GM21360 (cell line): ENCODE data around the gene CCNL2.
"Not testable (repeated sequence)": the region's sequence is repeated elsewhere in the genome, so short reads cannot be mapped to it uniquely, and the experiment has no call there.

Source experiments
- ATAC-seq: cut with Tn5 transposase; IDR thresholded peaks from one replicate; pipeline ENCODE4 v1.9.1; 2021; ENCODE audit warnings: mild to moderate bottlenecking, moderate library complexity; ENCODE audit not compliant: unreplicated experiment

Gene CCNL2

GRCh38 chr1:1399187-1399871, at the start of gene CCNL2:
CCNL2 (minus strand) TSS chr1:1399335; CDS start chr1:1399306, 29 bp downstream.
- ATAC-seq, result peak; percentile 94

GRCh38 chr1:1446631-1447030, 47.5 kb upstream of the CCNL2 start:
- not testable (repeated sequence) for ATAC-seq

- no peak for ATAC-seq
These were observed 43.1 kb upstream of the CCNL2 start for GRCh38 chr1:1442069-1442770.

- peak; percentile 54 for ATAC-seq
These were observed 42.1 kb upstream of the CCNL2 start for GRCh38 chr1:1441002-1441888.

GRCh38 chr1:1440262-1441001, 41.3 kb upstream of the CCNL2 start:
- no peak for ATAC-seq

- no peak for ATAC-seq
These were observed 40.6 kb upstream of the CCNL2 start for GRCh38 chr1:1439546-1440261.

- ATAC-seq, result no peak
These were observed 39.6 kb upstream of the CCNL2 start for GRCh38 chr1:1438531-1439381.

- ATAC-seq, result no peak
These were observed 38.8 kb upstream of the CCNL2 start for GRCh38 chr1:1437904-1438376.

- no peak for ATAC-seq
These were observed 38.1 kb upstream of the CCNL2 start for GRCh38 chr1:1437033-1437903.

GRCh38 chr1:1436630-1437032, 37.5 kb upstream of the CCNL2 start:
- no peak for ATAC-seq

- ATAC-seq, result no peak
These were observed 36.9 kb upstream of the CCNL2 start for GRCh38 chr1:1435911-1436629.

- ATAC-seq, result no peak
These were observed 36.2 kb upstream of the CCNL2 start, which contains the start of gene VWA1 for GRCh38 chr1:1435106-1435903. VWA1 (plus strand) TSS chr1:1435690; CDS start chr1:1435749, 59 bp downstream.

GRCh38 chr1:1434824-1435105, 35.6 kb upstream of the CCNL2 start:
- ATAC-seq, result no peak

- no peak for ATAC-seq
These were observed 35.1 kb upstream of the CCNL2 start for GRCh38 chr1:1434131-1434823.

- no peak for ATAC-seq
These were observed 34.6 kb upstream of the CCNL2 start for GRCh38 chr1:1433804-1434130.
